ENCODE data around the gene BRSK1.

- TF ChIP-seq TAF1 (IDR thresholded peaks at IDR 0.05; ENCODE audit: low read depth, low read length), result no peak
- TF ChIP-seq POLR2A (IDR thresholded peaks at IDR 0.05; ENCODE audit: low read depth, low read length), result no peak
- TF ChIP-seq SPI1 (IDR thresholded peaks at IDR 0.05; ENCODE audit: low read depth, low read length), result no peak
- TF ChIP-seq POLR2AphosphoS5 (IDR thresholded peaks at IDR 0.05; ENCODE audit: low read depth, low read length), result no peak
- no peak for TF ChIP-seq PAX5 (IDR thresholded peaks at IDR 0.05; ENCODE audit: insufficient read depth, low read length, severe bottlenecking)
Measured at GRCh38 chr19:55302318-55302703, 18.5 kb downstream of the BRSK1 start.

Measured in GM12891 (cell line).